Kidney epithelial cell (primary cell): ENCODE data around the gene PNKD. TPM values are rescaled to one million over a fixed set of nuclear protein-coding genes. Genes with fewer than 3 reads are reported as not detected.

Experiments
- DNase-seq: peaks from one replicate; pipeline ENCODE4 v3.0.0-alpha.2; 2010; ENCODE audit warnings: low read depth
- H3K27me3 ChIP-seq: 2 replicates; pipeline ENCODE4 v1.6.0; 2011; ENCODE audit warnings: low read length; ENCODE audit not compliant: control insufficient read depth, insufficient read depth
- H3K36me3 ChIP-seq: 2 replicates; pipeline ENCODE4 v1.5.1; 2011; ENCODE audit warnings: low read length; ENCODE audit not compliant: control insufficient read depth, insufficient read depth
- H3K4me3 ChIP-seq: 2 replicates; pipeline ENCODE4 v1.5.1; 2011; ENCODE audit warnings: low read depth, mild to moderate bottlenecking, control low read depth, low read length
- CTCF ChIP-seq: IDR thresholded peaks from 2 replicates; pipeline ENCODE4 v1.5.1; 2011; ENCODE audit warnings: mild to moderate bottlenecking, moderate library complexity, low read length, control low read depth, inconsistent platforms; ENCODE audit not compliant: insufficient read depth, poor library complexity, severe bottlenecking
- total RNA-seq: library from RNA; depleted of rRNA; stranded (reverse); fragments of >200 nt; gene quantifications from 2 replicates; pipeline ENCODE4 v1.2.3, GENCODE V29; 2015

The PNKD gene
- total RNA-seq, 1 donor from 2014 or later: 45.4 TPM

GRCh38 chr2:218262237-218262600, 8.1 kb upstream of the PNKD start:
- TF ChIP-seq CTCF: no peak
- Histone ChIP-seq H3K27me3 (no peaks in the 10 kb centered on the region), H3K36me3 (no peaks in the 10 kb centered on the region), H3K4me3 (no peak overlapping the region)
- no peak for DNase-seq

GRCh38 chr2:218262631-218263586, 7.4 kb upstream of the PNKD start:
- no peaks in the 10 kb centered on the region for H3K27me3 ChIP-seq
- TF ChIP-seq CTCF: no peak
- no peaks in the 10 kb centered on the region for H3K36me3 ChIP-seq
- DNase-seq: no peak
- H3K4me3 ChIP-seq: no peak overlapping the region

DNA sequence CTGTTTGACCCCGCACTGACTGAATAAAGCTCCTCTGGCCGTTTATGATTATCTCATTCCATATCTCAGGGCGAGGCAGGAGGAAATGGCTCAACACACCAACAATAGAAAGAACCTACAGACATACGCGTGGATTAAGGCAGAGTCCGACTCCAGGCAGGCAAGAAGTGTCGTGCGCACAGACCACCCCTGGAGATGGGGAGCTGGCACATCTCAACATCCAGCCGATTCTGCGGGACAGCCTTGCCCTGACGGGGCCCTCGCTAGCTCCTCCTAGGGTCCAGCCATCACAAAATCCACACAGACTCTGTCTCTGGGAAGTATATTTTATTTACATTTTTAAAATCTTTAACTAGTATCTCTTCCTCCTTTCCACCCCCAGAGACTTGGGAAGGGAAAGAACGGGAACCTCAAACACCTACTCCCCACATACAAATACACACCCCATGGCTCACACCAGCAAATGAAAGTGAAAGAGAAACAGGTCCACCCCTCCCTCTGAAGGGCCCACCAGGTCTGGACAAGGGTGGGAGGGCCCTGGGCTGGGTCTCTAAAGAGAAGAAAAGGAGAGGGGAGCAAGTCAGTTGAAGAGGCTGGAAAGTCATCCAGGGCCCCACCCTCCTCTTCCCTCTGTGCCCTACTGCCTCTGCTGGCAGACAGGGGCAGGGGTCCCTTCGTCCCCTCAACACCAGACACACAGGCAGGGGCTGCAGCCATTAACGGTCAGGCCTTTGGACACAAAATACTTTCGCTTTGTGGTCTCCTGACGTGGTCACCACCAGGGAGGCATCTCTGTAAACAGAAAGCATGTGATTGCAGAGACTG, 6.3 kb upstream of the PNKD start:
- no peaks in the 10 kb centered on the region for H3K36me3 ChIP-seq
- DNase-seq: no peak
- no peak overlapping the region for H3K4me3 ChIP-seq
- peak; percentile 13 for TF ChIP-seq CTCF
- H3K27me3 ChIP-seq: no peaks in the 10 kb centered on the region

DNA sequence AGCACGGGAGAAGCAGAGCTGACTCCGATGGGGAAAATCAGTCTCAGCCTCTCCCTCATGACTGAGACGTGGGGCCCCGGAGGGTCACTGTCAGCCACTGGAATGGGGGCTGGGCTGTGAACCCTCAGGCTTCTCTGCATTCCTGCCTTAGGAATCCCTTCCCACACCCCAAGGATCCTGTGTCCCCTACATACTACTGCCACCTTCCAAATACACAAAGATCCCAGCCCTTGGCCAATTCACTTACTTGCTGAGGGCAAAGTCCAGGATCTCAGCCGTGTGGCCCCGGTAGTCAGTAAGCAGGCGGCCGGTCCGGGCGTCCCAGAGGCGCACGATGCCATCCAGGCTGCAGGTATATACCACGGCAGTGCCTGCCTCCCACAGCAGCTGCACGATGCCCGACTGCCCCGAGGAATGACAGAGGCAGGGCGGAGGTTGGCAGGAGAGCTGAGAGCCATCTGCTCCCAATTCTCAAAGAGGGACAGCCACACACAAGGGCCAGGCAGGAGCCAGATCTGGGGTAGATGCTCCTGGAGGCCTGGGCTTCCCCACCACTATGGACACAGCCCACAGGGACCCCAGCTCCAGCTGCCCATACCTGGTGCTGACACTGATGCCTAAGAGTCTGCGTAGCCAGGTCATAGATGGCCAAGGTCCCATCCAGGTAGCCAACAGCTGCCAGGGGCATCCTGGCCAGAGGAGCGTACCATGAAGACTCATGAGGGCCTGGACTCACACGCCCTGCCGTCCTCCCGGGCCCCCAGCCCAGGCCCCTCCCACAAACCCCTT, 5.4 kb upstream of the PNKD start:
- TF ChIP-seq CTCF: no peak
- H3K36me3 ChIP-seq: no peaks in the 10 kb centered on the region
- H3K4me3 ChIP-seq: no peak overlapping the region
- no peaks in the 10 kb centered on the region for H3K27me3 ChIP-seq
- DNase-seq: no peak

- H3K4me3 ChIP-seq: no peak overlapping the region
- H3K27me3 ChIP-seq: no peaks in the 10 kb centered on the region
- H3K36me3 ChIP-seq: no peaks in the 10 kb centered on the region
- no peak for DNase-seq
- no peak for TF ChIP-seq CTCF
Measured at GRCh38 chr2:218265626-218266025, 4.7 kb upstream of the PNKD start.
